Liver (tissue), 3 donors: Measurements from ENCODE around the gene STH.

Source experiments
- CTCF ChIP-seq: fragments of 150-350 bp; IDR thresholded peaks from 2 replicates; pipeline ENCODE4 v1.5.1; 2017; ENCODE audit warnings: improper control_type of control experiment, low read depth, low read length; ENCODE audit not compliant: missing input control
- JUND ChIP-seq, 2 donors: IDR thresholded peaks; 2 replicates each; pipeline ENCODE4 v1.6.1; 2016; ENCODE audit warnings: antibody characterized with exemption in 2 of 2
- donor health status: healthy.
- donor health status: healthy.

DNA sequence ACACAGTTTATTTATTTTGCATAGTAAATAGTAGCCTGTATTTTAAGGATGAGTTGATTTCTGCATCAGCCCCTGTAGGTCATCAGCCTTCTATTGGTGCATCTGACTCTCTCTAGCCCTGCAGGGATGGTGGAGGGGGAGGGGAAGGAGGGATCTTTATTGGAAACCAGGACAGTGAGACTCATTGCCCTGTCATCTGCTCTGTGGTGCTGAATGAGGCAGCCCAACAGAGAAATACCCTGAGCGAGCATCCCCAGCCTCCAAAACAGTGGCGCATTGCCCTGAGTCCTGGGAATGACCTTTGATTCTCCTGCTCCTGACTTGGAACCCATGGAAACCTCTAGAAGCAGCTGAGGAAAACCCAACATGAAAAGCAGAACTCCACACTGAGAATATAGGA is 45.5 kb upstream of the STH start:
- TF ChIP-seq CTCF (no peak), JUND (IDR thresholded peaks at IDR 0.05) (no peak)
